Measurements from ENCODE around the gene AFG1L. TPM values are rescaled to one million over a fixed set of nuclear protein-coding genes. Genes with fewer than 3 reads are reported as not detected.
"Not testable (repeated sequence)": the region's sequence is repeated elsewhere in the genome, so short reads cannot be mapped to it uniquely, and the experiment has no call there.

Gene AFG1L
- total RNA-seq, 1 donor from 2014 or later = 5.2 TPM

DNA sequence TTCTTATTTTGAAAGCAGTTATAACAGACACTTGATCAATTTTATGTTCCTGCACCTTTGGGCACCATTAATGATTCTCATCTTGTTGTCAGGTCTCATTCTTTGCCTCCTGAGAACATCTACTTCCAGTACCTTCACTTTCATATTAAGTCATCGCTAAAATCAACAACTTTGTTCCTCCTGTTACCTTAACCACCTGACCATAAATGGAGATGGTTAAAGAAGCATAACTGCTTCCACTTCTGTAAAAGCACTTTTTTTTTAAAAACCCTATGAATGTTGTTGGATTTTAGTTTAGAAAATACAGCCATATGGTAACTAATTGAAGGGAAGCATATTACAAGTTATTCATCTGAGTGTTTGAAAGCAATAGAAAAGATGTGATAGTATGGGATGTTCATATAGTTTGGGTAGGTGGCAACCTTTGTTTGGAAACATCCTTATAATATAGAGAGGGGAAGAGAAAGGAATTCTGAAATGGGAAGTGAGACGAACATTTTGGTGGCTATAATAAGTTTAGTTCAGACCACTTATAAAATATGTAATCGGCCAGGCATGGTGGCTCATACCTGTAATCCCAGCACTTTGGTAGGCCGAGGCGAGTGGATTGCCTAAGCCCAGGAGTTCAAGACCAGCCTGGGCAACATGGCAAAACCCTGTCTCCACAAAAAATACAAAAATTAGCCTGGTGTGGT is 53.9 kb downstream of the AFG1L start:
- intact Hi-C loops (cut with micrococcal nuclease) = loop anchor here (2.0 kb wide), 1 partner anchor 54 kb away; the partner anchor contains the start of gene AFG1L

DNA sequence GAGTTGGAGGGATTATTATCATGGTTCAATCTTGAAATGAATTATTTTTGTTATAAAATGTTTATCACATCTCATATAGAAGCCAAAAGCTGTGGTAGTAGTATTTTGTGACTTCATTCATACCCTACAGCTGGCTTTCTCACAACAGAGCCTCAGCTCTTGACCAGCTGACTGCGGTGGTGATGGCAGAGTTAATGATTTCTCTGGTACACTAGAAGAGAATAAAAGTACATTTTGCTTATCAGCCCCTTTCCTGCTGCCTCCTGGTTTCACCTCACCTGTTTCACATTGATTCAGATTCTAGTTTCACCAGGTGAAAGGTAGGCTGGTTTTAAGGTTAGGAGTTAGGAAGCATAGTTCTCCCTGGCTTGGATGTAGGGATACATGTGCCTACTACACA is 55.7 kb downstream of the AFG1L start:
- intact Hi-C loops (cut with micrococcal nuclease) = no loop called here

DNA sequence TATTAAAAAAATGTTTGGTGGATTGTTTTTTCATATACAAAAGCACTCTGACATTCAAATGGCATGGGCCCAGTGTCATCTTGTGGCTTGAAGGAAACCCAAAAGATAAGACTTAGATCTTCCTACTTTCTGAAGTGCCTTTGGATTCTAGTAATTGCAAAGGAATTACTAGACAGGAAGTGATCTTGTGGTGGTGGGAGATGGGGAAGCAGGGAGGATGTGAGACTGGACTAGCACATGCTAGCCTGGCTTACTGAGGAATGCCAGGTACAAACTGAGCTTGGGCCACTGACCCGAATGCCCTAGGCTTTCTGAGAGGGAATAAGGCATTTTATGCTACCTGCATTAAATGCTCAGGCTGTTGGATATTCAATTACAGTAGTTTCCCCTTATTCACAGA is 59.0 kb downstream of the AFG1L start:
- intact Hi-C loops (cut with micrococcal nuclease) = no loop called here

DNA sequence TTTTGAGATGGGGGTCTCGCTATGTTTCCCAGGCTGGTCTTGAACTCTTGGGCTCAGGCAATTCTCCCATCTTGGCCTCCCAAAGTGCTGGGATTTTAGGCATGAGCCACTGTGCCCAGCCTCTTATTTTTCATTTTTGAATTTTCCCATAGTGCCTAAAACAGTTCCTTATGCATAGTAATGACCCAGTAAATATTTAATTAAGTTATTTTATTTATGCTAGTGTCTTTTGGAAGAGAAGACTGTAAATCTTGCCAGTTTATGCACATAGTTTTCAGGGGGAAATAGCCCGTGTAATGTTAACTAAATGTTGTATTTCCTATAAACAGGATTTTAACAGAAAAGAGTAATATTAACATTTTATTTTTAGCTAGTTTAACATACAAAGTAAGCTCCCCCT is 60.3 kb downstream of the AFG1L start:
- intact Hi-C loops (cut with micrococcal nuclease) = no loop called here

DNA sequence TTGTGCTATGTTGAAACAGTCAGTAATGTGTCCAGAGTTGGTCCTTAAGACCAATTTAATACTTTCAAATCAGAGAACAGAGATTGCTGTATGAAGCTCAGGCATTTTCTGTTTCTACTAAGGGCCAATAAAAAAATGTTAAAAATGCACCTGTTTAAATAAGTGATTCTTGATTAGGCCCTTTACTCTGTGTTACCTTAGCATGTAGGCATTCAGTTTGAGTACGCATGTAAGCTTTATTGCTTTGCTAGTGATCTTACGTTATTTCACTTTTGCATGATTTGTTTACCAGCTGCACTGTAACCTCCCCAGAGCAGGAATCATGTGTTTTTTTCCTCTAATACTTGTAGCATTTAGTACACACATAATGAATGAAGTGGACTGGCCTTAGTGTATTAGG is 61.0 kb downstream of the AFG1L start:
- intact Hi-C loops (cut with micrococcal nuclease) = no loop called here

DNA sequence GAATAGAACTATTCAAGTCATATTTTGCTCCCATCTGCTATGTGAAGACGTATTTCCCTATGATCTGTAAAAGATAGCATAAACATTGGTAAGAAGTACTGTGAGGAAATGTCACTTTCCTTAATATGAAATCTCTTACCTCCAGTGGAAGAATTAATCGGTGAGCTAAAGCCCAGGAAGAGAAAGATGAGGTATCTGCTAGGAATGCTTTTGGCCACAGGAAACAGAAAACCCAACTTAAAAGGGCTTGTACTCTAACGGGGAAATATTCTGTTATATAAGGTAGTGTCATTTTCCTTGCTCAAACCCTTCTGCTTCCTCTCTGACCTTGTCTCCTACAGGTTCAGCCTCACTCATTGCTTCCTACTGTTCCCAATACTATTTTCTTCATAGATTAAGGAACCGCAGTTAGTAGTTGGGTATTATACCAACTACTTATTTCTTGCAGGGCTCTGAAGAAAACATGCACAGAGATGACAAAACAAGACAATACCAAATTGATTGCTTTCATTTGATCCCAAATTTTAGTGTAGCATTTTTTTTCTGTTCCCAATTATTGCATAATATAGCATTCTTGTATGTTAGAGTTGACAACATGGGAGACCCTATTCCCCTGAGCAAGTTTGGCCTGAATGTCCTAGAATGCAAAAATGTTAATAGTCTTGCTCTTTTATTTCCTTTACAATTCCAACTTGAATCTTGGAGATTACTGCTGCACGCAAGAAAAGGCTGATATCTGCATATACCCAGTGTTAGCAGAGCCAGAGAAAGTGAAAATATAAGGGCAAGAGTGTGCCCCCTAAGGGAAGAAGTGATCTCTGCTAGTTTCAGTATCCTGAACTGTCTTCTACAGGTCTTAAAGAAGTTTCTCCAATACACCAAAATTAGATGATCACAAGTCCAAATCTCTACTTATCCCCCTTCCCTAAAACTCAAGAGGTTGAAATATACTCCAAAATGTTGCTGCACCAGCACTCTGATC is 65.3 kb downstream of the AFG1L start:
- intact Hi-C loops (cut with micrococcal nuclease) = loop anchor here (10.0 kb wide), 2 partner anchors 185 to 245 kb away; no protein-coding TSS in a partner anchor

DNA sequence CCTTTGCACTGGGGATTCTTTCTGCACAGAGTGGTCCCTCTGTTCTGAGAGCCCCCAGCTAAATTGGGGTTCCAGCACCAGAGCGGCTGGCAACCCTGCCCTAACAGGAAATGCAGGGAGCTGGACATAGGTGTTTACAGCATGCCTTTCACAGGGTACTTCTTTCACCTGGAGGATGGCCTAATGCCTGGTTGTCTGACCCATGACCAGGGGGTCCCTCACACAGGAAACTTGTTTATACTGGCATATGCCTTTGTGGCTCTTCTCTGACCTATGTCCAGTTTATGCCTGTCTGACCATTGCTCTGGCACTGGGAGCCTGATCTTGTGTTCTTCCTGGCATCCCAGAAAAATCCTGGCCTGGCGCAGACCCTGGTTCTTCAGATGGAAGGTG is 66.1 kb downstream of the AFG1L start:
- intact Hi-C loops (cut with micrococcal nuclease) = loop anchor here (10.0 kb wide), 2 partner anchors 186 to 246 kb away; no protein-coding TSS in a partner anchor

DNA sequence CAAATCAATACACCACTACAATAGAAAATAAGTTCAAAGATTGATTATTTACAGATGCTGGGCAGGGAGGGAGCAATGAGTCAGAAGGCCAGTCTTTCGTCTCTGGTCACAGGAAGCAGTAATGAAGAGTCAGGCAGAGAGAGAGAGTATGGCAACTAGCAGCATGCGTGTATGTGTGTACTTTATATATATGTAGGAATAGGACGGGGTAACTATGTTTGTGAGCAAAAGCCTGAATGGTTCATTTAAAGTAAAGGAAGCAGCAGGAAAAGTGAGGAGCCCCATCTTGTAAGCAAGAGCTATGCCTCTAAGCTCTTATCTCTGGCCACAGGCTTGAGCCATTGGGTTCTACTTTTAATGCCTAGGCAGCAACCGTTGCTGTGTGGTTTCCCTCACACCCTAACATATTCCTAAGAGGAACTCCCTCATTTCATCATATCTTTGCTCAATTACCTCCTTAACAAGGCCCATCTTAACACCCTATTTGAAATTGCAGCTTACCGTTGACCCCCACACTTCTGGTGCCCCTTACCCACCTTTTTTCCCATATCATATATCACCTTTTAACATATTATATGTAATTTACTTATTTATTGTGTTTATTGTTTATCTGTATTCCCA is 66.6 kb downstream of the AFG1L start:
- intact Hi-C loops (cut with micrococcal nuclease) = loop anchor here (10.0 kb wide), 2 partner anchors 187 to 247 kb away; no protein-coding TSS in a partner anchor

DNA sequence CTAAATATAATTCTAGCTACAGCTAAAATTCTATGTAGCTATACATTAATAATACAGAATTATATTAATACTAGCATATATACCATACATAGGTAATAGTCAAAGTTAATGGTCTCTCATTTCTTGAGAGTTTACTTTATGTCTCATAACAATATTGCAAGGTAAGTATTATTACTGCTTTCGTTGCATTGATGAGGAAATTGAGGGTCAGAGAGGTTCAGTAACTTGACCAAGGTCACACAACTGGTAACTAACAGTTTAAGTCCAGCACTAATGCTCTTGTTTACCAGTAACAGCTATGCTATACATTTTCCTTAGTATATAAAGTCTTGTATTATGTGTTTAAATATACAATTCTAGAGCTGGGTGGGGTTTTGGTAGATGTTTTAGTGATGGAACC is 67.6 kb downstream of the AFG1L start:
- intact Hi-C loops (cut with micrococcal nuclease) = loop anchor here (10.0 kb wide), 2 partner anchors 188 to 248 kb away; no protein-coding TSS in a partner anchor

DNA sequence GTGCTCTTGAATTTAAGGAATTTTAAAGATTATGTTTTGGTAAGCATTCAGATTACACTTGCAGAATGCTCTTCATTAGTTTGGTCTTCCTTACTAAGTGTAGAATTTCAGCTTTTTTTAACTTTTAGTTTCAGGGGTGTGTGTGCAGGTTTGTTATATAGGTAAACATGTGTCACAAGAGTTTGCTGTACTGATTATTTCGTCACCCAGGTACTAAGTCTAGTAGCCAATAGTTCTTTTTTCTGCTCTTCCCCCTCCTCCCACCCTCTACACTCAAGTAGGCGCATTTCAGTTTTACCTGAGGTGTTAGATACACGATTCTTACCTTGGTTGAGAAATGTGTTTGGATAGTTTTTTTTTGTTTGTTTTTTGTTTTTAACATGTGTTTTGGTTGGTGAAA is 68.3 kb downstream of the AFG1L start:
- intact Hi-C loops (cut with micrococcal nuclease) = loop anchor here (10.0 kb wide), 2 partner anchors 188 to 248 kb away; no protein-coding TSS in a partner anchor

DNA sequence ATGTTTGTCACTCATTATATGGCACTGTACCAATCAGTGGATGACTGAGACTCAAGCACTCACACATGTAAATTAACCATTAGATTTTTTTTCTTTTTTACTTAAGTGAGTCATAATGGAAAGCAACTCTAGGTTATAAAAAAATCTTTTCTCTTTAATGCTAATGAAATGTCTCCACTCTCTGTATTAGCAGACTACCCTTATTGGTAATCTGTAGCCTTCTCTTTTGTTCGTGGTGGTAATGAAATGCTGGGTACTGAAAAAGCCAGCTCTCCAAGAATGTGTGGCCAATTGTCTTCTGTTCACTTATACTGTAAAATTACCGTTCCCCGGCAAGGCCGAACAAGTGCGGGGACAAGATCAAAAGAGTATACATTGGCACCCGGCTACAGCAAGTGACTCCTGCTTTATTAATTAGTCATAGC is 69.0 kb downstream of the AFG1L start:
- intact Hi-C loops (cut with micrococcal nuclease) = loop anchor here (10.0 kb wide), 2 partner anchors 189 to 249 kb away; no protein-coding TSS in a partner anchor

DNA sequence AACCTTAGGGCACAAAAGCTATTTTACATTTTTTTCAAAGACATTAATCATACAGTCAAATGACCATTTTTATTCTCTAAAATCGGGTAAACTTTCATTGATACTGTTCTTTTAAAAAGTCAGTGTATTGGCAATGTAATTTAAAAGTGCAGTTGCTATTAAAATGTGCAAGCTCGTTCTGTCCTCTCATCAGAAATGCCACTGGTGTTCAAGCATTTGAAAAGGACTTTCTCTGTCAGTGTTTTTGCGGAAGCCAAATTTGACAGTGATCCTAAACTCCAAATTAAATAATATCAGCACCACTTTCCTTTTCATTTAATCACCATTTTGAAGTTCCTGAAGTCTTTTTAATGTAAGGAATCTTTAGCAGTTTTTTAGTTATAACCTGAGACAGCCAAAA is 69.6 kb downstream of the AFG1L start:
- intact Hi-C loops (cut with micrococcal nuclease) = loop anchor here (10.0 kb wide), 2 partner anchors 190 to 250 kb away; no protein-coding TSS in a partner anchor

DNA sequence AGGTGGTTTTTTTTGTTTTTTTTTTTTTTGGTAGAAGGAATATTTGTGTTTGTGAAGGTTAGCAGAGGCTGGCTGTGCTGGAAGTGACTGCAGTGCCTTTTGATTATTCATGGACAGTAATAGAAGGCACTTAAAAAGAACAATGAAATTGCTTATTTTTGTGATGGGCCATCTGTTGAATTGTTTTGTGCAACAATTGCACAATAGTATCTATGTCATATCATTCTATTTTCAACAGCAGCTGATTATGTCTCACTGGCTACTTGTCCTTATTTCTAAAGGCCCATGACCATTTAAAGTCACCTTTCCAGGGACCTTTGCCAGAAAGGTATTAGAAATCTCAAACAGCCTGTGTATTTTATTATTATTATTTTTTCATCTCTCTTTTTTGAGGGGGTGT is 70.6 kb downstream of the AFG1L start:
- intact Hi-C loops (cut with micrococcal nuclease) = loop anchor here (10.0 kb wide), 2 partner anchors 191 to 251 kb away; no protein-coding TSS in a partner anchor

DNA sequence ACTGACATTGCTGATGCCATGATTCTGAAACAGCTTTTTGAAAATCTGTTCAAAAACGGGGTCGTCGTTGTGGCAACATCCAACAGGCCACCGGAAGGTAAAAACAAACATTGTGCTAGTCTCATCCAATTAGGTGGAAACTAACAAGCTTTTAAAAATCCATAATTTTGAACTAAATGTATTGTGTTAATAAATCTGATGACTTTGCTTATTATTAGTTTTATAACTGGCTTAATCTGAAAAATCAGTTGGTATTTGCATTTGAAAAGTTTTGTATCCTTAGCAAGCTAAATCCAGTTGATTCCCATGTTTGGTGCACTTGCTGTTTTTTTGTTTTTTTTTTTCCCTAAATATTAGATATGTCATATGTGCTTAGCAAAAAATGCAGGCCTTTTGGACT is 71.4 kb downstream of the AFG1L start:
- intact Hi-C loops (cut with micrococcal nuclease) = loop anchor here (10.0 kb wide), 2 partner anchors 191 to 251 kb away; no protein-coding TSS in a partner anchor

DNA sequence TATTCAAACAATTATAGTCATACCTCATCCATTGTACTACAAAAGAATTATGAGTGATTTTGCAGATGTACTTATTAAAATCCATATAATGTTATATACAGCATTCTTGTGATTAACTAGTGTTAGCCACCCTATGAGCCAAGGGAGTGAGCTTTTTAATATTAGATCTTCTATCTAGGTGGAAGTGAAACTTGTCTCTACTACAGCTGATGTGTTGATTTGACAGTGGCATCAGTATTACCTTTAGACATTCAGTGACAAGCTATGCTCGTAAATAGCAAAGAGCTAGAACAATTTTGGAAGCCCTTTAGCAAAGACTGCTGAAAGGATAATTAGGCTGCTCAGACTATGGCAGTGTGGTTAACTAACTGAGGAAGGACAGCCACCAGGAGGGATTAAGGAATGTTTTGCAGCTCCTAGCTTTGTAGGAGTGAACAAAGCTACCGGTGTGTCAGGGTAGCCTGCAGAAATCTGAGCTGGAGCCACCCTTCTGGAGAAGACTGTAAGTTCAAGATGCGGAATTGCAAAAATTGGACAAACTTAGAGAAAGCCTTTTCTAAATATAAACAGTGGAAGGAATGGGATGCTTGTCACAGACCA is 73.7 kb downstream of the AFG1L start:
- intact Hi-C loops (cut with micrococcal nuclease) = loop anchor here (10.0 kb wide), 2 partner anchors 194 to 254 kb away; no protein-coding TSS in a partner anchor

DNA sequence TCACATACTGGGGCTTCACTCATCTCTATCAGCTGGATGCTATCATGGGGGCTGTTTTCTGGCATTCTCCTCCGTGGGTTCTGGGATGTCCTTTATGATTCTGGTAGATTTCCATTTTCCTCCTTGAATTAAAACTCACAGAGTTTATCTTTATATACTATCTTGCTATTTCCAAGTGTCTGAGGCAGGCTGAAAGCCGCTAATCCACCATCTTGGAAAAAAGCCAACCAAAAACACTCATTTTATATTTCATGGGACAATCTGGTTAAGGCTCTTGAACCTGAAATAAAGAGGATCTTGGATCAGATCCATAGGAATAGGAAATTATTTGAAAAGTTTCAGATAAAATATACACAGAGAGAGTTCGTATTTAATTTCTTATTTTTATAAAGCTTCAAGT is 86.0 kb downstream of the AFG1L start:
- intact Hi-C loops (cut with micrococcal nuclease) = no loop called here

DNA sequence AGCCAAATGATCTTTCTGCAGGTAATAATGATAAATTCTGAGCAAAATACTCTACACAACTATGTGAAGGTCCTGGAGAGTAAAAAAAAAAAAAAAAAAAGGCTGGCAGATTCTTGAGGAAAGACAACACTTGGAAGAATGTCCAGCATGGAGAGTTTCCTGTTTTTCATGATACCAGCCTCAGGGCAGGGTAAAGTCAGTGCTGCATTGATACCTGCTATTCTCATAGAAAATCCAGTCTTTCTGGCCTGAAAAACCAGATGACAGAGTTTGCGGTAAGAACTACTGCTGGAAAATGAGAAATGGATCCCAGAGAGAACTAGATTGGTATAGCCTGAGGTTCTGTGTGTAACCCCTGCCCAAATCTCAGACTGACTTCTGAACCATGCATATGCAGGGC is 89.1 kb downstream of the AFG1L start:
- intact Hi-C loops (cut with micrococcal nuclease) = no loop called here

DNA sequence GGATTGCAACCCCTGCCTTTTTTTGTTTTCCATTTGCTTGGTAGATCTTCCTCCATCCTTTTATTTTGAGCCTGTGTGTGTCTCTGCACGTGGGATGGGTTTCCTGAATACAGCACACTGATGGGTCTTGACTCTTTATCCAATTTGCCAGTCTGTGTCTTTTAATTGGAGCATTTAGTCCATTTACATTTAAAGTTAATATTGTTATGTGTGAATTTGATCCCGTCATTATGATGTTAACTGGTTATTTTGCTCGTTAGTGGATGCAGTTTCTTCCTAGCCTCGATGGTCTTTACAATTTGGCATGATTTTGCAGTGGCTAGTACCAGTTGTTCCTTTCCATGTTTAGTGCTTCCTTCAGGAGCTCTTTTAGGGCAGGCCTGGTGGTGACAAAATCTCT is 94.3 kb downstream of the AFG1L start:
- intact Hi-C loops (cut with micrococcal nuclease) = not testable (repeated sequence)

DNA sequence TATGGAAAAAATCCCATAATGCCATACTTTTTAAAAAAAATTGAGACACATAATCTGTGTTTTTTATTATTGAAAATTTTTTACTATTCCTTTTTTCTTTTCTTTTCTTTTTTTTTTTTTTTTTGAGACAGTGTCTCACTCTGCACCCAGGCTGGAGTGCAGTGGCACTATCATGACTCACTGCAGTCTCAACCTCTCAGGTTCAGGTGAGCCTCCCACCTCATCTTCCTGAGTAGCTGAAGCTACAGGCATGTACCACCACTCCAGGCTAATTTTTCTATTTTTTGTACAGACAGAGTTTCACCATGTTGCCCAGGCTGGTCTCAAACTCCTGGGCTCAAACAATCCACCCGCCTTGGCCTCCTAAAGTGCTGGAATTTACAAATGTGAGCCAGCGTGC is 100.4 kb downstream of the AFG1L start:
- intact Hi-C loops (cut with micrococcal nuclease) = no loop called here

DNA sequence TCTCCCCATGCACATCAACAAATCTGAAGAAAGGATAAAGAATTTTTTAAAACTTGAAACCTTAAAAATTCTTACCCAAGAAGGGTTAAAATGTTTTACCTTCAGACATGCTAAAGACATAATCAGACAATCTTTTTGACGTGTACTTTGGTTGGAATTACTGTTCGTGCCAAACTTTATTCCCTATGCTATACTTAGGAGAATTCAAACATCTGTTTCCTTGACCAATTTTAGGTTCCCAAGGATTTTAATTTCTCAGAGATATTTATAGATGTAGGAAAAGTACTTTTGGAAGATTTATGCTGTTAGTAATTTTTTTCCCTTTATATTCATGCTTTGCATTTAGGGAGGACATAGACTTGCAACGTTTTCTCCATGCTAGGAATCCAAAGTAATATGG is 108.4 kb downstream of the AFG1L start:
- intact Hi-C loops (cut with micrococcal nuclease) = no loop called here

DNA sequence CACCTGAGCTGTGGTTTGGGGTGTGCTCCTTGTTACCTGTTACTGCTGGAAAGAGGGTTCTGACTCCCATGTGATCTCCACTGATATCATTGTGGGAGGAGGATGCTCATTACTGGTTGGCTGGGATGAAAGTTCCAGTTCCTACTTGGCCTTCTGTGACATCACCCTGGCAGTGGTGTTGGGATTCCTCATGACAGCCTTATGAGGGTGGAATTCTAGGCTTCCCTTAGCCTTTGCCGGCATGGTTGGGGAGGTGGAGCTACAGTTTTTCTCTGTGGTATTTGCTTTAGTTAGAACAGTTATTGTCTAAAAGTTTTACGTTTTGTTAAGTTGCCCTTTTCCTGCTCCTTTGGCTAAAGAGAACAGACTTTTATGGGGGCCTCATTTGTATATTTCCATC is 112.1 kb downstream of the AFG1L start:
- intact Hi-C loops (cut with micrococcal nuclease) = no loop called here

All from T-helper 2 cell treated with Interferon-gamma antibody and Interleukin-4, amounts not matched to agents 100 ng/mL and 5 ng/mL, for 36 hours (primary cell).